ENCODE data around the gene PP2D1. TPM values are rescaled to one million over a fixed set of nuclear protein-coding genes. Genes with fewer than 3 reads are reported as not detected.

The PP2D1 gene
- total and polyA plus RNA-seq, 9 of the 15 experiments (the other 6 are each of a cell fraction or from before 2014, with no cell fraction given) = 0.07 to 0.10 TPM; not detected in 7

DNA sequence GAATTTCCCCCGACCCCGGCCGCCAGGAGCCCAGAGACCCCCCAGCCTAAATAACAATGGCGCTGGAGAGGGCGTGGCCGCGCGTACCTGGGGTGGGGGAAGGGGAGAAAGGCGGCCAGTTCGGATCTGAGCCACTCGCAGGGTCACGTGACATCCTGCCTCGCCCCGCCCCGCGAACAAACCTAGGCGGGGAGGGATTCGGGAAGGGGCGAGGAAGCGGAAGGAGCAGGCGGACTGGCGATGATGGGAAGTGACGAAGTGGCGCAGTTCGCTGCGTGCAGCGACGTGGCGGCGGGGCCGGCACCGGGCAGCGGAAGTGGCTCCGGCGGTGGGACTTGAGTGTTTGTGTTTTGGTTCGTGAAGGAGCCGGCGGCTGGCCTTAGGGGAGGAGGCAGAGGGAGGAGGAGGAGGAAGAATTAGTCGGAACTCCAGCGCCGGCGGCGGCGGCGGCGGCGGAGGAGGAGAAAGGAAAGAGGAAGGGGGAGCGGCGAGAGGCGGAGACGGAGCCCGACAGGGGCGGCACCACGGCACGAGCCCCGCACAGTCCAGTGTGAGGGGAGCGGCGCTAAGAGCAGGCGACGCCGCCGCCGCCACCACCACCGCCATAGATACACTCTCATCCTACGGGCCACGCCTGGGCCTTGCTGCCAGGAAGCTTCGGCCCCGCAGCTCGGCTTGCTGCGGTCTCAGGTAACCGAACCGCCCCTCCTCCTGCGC lies 65.1 kb downstream of the PP2D1 start, which contains the start of gene RAB5A:
Gene RAB5A, plus strand, starts transcription at position 266 of the 717 bp plus-strand sequence. CDS start 3,802 bp downstream, outside the sequence.
- in situ Hi-C loops (cut with MboI) = loop anchor here (5.0 kb wide), 1 partner anchor 95 kb away; the partner anchor contains the start of gene KAT2B
- TF ChIP-seq PHB2 (IDR thresholded peaks at IDR 0.05; ENCODE audit: low read depth) = no peak
- no peak for TF ChIP-seq CEBPB (tag; IDR thresholded peaks at IDR 0.05)
- peak; percentile 94 for TF ChIP-seq U2AF1 (optimal IDR thresholded peaks at IDR 0.05; ENCODE audit: low read depth, low read length)
- TF ChIP-seq NR3C1 (CRISPR knock-in tag; IDR thresholded peaks at IDR 0.05) = no peak
- TF ChIP-seq ZNF174 (CRISPR knock-in tag; IDR thresholded peaks at IDR 0.05) = no peak
- no peak for TF ChIP-seq RFX5 (IDR thresholded peaks at IDR 0.05; ENCODE audit: low read depth, low read length)
- no peak for TF ChIP-seq POU5F1 (IDR thresholded peaks at IDR 0.05; ENCODE audit: borderline replicate concordance, low read depth, low read length, partially characterized antibody)
- TF ChIP-seq FOXA1 (IDR thresholded peaks at IDR 0.05; ENCODE audit: borderline replicate concordance) = no peak
- TF ChIP-seq, protein P1, sequence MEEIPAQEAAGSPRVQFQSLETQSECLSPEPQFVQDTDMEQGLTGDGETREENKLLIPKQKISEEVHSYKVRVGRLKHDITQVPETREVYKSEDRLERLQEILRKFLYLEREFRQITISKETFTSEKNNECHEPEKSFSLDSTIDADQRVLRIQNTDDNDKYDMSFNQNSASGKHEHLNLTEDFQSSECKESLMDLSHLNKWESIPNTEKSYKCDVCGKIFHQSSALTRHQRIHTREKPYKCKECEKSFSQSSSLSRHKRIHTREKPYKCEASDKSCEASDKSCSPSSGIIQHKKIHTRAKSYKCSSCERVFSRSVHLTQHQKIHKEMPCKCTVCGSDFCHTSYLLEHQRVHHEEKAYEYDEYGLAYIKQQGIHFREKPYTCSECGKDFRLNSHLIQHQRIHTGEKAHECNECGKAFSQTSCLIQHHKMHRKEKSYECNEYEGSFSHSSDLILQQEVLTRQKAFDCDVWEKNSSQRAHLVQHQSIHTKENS (CRISPR knock-in tag; IDR thresholded peaks at IDR 0.05) = no peak
- TF ChIP-seq NR1H2 (CRISPR knock-in tag; IDR thresholded peaks at IDR 0.05) = no peak
- TF ChIP-seq, protein P2, sequence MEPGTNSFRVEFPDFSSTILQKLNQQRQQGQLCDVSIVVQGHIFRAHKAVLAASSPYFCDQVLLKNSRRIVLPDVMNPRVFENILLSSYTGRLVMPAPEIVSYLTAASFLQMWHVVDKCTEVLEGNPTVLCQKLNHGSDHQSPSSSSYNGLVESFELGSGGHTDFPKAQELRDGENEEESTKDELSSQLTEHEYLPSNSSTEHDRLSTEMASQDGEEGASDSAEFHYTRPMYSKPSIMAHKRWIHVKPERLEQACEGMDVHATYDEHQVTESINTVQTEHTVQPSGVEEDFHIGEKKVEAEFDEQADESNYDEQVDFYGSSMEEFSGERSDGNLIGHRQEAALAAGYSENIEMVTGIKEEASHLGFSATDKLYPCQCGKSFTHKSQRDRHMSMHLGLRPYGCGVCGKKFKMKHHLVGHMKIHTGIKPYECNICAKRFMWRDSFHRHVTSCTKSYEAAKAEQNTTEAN (CRISPR knock-in tag; IDR thresholded peaks at IDR 0.05) = no peak
- peak in 1 of 2 experiments; percentile 79; a peak in 1 of 4 replicates for TF ChIP-seq ARNT (IDR thresholded peaks at IDR 0.05)
- no peak for TF ChIP-seq IFI16 (CRISPR knock-in tag; IDR thresholded peaks at IDR 0.05)
- TF ChIP-seq, protein P3, sequence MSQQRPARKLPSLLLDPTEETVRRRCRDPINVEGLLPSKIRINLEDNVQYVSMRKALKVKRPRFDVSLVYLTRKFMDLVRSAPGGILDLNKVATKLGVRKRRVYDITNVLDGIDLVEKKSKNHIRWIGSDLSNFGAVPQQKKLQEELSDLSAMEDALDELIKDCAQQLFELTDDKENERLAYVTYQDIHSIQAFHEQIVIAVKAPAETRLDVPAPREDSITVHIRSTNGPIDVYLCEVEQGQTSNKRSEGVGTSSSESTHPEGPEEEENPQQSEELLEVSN (IDR thresholded peaks at IDR 0.05; ENCODE audit: borderline replicate concordance in 1 of 2, extremely low read depth in 1 of 2, insufficient read depth in 1 of 2, insufficient read length in 1 of 2, low read depth in 1 of 2, low read length in 1 of 2, poor library complexity in 1 of 2, severe bottlenecking in 1 of 2) = peak in 1 of 2 experiments; percentile 70
- TF ChIP-seq DNMT1 (IDR thresholded peaks at IDR 0.05) = no peak
- TF ChIP-seq KLF6 (CRISPR knock-in tag; IDR thresholded peaks at IDR 0.05; ENCODE audit: borderline replicate concordance) = peak; percentile 96
- TF ChIP-seq, protein P4, sequence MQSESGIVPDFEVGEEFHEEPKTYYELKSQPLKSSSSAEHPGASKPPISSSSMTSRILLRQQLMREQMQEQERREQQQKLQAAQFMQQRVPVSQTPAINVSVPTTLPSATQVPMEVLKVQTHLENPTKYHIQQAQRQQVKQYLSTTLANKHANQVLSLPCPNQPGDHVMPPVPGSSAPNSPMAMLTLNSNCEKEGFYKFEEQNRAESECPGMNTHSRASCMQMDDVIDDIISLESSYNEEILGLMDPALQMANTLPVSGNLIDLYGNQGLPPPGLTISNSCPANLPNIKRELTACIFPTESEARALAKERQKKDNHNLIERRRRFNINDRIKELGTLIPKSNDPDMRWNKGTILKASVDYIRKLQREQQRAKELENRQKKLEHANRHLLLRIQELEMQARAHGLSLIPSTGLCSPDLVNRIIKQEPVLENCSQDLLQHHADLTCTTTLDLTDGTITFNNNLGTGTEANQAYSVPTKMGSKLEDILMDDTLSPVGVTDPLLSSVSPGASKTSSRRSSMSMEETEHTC (IDR thresholded peaks at IDR 0.05) = peak; percentile 59; the same call in 1 of the 2 replicates

More for the DNA sequence above, 65.1 kb downstream of the PP2D1 start, which contains the start of gene RAB5A:
- peak within 1 kb of the TSS; percentile 98 for H3K27ac ChIP-seq (ENCODE audit: extremely low read depth, low read depth, low read length)
- peak; percentile 94 for FAIRE-seq
- H3K9me1 ChIP-seq (ENCODE audit: control insufficient read depth, insufficient read depth, low read length) = no peaks in the 10 kb centered on the region
- ChIA-PET POLR2A (interaction anchor here (0.7 to 3.6 kb wide), 10 partner anchors 12 to 143 kb away, joined by 3 to 34 read pairs (median 4); no protein-coding TSS in a partner anchor), CTCF (ENCODE audit: low intra/inter-chr PET ratio) (interaction anchor here (1.0 kb wide), 1 partner anchor 59 kb away, joined by 3 read pairs; no protein-coding TSS in a partner anchor)
- intact Hi-C loops (cut with micrococcal nuclease) = loop anchor here (1.0 to 10.0 kb wide), 6 partner anchors 10 to 378 kb away; partner anchors contain the start of genes KAT2B and SGO1
- peak; percentile 94 to 100 (median 97) for DNase-seq (ENCODE audit: extremely low read depth in 1 of 4, low spot score in 3 of 4)
- peak within 1 kb of the TSS; percentile 89 for H2AFZ ChIP-seq (ENCODE audit: low read depth, low read length)
- peak within 1 kb of the TSS; percentile 99 for H3K4me2 ChIP-seq (ENCODE audit: insufficient read depth, low read length)
- peaks cover 21% of the 10 kb centered on the region for H3K36me3 ChIP-seq (ENCODE audit: control insufficient read depth, insufficient read depth, low read length)
- BruUV-seq (replicated peaks) = no TSS peak
- ATAC-seq = peak; percentile 90
- H3K4me1 ChIP-seq (replicated peaks in 1 of 2; ENCODE audit: control insufficient read depth in 2 of 2, insufficient read depth in 2 of 2, low read length in 2 of 2) = peaks cover 9 to 11% of the 10 kb centered on the region in 2 experiments; a peak in 4 of 5 replicates
- no peaks in the 10 kb centered on the region for H3K9me3 ChIP-seq (replicated peaks; ENCODE audit: control insufficient read depth, insufficient read depth, low read depth, low read length)
- peaks cover 12% of the 10 kb centered on the region; the same call in 1 of the 2 replicates for H4K20me1 ChIP-seq (replicated peaks; ENCODE audit: control insufficient read depth, insufficient read depth, low read length)
- under 1% methylated on average over 55 of the region's 73 CpGs for WGBS (ENCODE audit: insufficient coverage, low coverage, missing lambda C conversion rate)
- H3K4me3 ChIP-seq = peak within 1 kb of the TSS; percentile 91
- H3K27me3 ChIP-seq (ENCODE audit: control insufficient read depth in 2 of 2, insufficient read depth in 2 of 2, low read length in 2 of 2) = no peaks in the 10 kb centered on the region
- peaks cover 63% of the 10 kb centered on the region for H3K79me2 ChIP-seq (ENCODE audit: control insufficient read depth, insufficient read depth, low read length)
- peak within 1 kb of the TSS; percentile 91 to 99 for H3K9ac ChIP-seq (ENCODE audit: insufficient read depth in 1 of 2, low read depth in 2 of 2, low read length in 2 of 2)

Data from K562 (cell line).